A673 (cell line): ENCODE data around the gene FAM168A. TPM values are rescaled to one million over a fixed set of nuclear protein-coding genes. Genes with fewer than 3 reads are reported as not detected.

Experiments
- BruUV-seq: library from RNA; stranded (reverse); fragments of 400-500 nt; replicated peaks from 2 replicates; lab custom pipeline; 2021; lab: Mats Ljungman, UMichigan
- CTCF ChIA-PET: fragments of 300-600 bp; sonication (Branson Sonifier 250); formaldehyde crosslinking; loops from one replicate; lab custom pipeline; 2022; ENCODE audit warnings: antibody characterized with exemption; lab: Charles Lee
- POLR2A ChIA-PET: fragments of 300-600 bp; sonication (Branson Sonifier 250); formaldehyde crosslinking; loops from one replicate; lab custom pipeline; 2022; ENCODE audit warnings: antibody characterized with exemption; ENCODE audit not compliant: low non-redundant PET; lab: Charles Lee
- DNase-seq: peaks from one replicate; pipeline ENCODE4 v3.0.0-alpha.2; 2015; ENCODE audit warnings: low spot score
- H3K27ac ChIP-seq: fragments of 200-600 bp; sonication (generic); 2 replicates; pipeline ENCODE4 v1.5.1; 2016; ENCODE audit warnings: mixed run types, low read depth, mild to moderate bottlenecking, mixed read lengths, antibody characterized with exemption, low read length; ENCODE audit not compliant: poor library complexity, severe bottlenecking
- H3K27me3 ChIP-seq: fragments of 200-600 bp; sonication (generic); replicated peaks from 2 replicates; pipeline ENCODE4 v1.6.1; 2017; ENCODE audit warnings: mixed run types, low read depth, mild to moderate bottlenecking, mixed read lengths, antibody characterized with exemption, low read length; ENCODE audit not compliant: insufficient read depth, poor library complexity
- H3K36me3 ChIP-seq: fragments of 200-600 bp; sonication (generic); 2 replicates; pipeline ENCODE4 v1.6.1; 2016; ENCODE audit warnings: mixed run types, mild to moderate bottlenecking, mixed read lengths, antibody characterized with exemption, low read length; ENCODE audit not compliant: insufficient read depth, poor library complexity, severe bottlenecking
- H3K4me1 ChIP-seq: fragments of 200-600 bp; sonication (generic); 2 replicates; pipeline ENCODE4 v1.6.1; 2017; ENCODE audit warnings: mixed run types, mild to moderate bottlenecking, mixed read lengths, antibody characterized with exemption, low read length; ENCODE audit not compliant: insufficient read depth, poor library complexity, severe bottlenecking
- H3K4me3 ChIP-seq: fragments of 200-600 bp; sonication (generic); 2 replicates; pipeline ENCODE4 v1.5.1; 2016; ENCODE audit warnings: low read depth, mixed run types, mild to moderate bottlenecking, mixed read lengths, low read length; ENCODE audit not compliant: poor library complexity, severe bottlenecking
- H3K9me3 ChIP-seq: fragments of 200-600 bp; sonication (generic); 2 replicates; pipeline ENCODE4 v1.6.1; 2016; ENCODE audit warnings: mixed run types, low read depth, mild to moderate bottlenecking, mixed read lengths, antibody characterized with exemption, low read length; ENCODE audit not compliant: poor library complexity, severe bottlenecking
- EZH2 ChIP-seq: fragments of 200-600 bp; sonication (generic); IDR thresholded peaks from 2 replicates; pipeline ENCODE4 v1.6.1; 2017; ENCODE audit warnings: borderline replicate concordance, low read depth, mild to moderate bottlenecking, mixed read lengths, antibody characterized with exemption, low read length; ENCODE audit not compliant: poor library complexity, severe bottlenecking
- intact Hi-C: fragments of 100-400 bp; cut with micrococcal nuclease; formaldehyde crosslinking; loops from one replicate; pipeline ENCODE4 v1.10.0; 2022; ENCODE audit not compliant: unreplicated experiment
- total RNA-seq: library from RNA; stranded (reverse); gene quantifications from 2 replicates; pipeline ENCODE4 v1.2.3, GENCODE V29; 2021
- TF ChIP-seq, protein P1 (sequence below): fragments of 300-800, 200-600 bp; sonication (generic); conservative IDR thresholded peaks from 2 replicates; pipeline ENCODE4 v1.5.1; 2017; ENCODE audit warnings: low read depth, mild to moderate bottlenecking, antibody characterized with exemption, low read length, moderate library complexity, mixed read lengths

The FAM168A gene
- total RNA-seq, 1 experiment from 2014 or later, result 46.1 TPM

DNA sequence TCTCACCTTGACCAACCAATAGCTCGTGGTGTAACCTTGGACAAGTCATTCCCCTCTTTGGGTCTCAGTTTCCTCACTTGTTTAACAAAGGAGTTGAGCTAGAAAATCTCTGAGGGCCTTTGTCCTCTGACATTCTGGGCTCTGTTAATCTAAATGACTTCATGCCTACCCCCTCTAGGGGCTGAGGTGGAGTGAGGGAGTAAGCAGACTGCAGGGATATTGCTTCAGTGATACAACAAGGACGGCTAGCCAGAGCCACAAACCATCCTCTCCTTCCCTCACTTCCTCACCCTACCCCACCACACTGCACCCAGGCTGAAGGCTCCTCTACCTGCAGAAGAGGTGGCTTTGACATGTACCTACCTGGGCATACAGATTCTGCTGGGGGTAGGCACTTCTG lies 186.9 kb downstream of the FAM168A start:
- BruUV-seq, result no TSS peak
- TF ChIP-seq, protein P1, sequence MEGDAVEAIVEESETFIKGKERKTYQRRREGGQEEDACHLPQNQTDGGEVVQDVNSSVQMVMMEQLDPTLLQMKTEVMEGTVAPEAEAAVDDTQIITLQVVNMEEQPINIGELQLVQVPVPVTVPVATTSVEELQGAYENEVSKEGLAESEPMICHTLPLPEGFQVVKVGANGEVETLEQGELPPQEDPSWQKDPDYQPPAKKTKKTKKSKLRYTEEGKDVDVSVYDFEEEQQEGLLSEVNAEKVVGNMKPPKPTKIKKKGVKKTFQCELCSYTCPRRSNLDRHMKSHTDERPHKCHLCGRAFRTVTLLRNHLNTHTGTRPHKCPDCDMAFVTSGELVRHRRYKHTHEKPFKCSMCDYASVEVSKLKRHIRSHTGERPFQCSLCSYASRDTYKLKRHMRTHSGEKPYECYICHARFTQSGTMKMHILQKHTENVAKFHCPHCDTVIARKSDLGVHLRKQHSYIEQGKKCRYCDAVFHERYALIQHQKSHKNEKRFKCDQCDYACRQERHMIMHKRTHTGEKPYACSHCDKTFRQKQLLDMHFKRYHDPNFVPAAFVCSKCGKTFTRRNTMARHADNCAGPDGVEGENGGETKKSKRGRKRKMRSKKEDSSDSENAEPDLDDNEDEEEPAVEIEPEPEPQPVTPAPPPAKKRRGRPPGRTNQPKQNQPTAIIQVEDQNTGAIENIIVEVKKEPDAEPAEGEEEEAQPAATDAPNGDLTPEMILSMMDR, result no peak
- TF ChIP-seq EZH2, result no peak
- H3K27ac ChIP-seq, result no peak overlapping the region
- DNase-seq, result no peak
- intact Hi-C loops, result no loop called here
- peaks cover 6% of the 10 kb centered on the region for H3K36me3 ChIP-seq
- no peaks in the 10 kb centered on the region for H3K27me3 ChIP-seq
- no peaks in the 10 kb centered on the region for H3K9me3 ChIP-seq
- CTCF ChIA-PET, result interaction anchor here (1.2 kb wide), 1 partner anchor 59 kb away, joined by 3 read pairs; no protein-coding TSS in a partner anchor
- no peak overlapping the region for H3K4me3 ChIP-seq
- POLR2A ChIA-PET, result no interaction called here
- H3K4me1 ChIP-seq, result peaks cover 13% of the 10 kb centered on the region

DNA sequence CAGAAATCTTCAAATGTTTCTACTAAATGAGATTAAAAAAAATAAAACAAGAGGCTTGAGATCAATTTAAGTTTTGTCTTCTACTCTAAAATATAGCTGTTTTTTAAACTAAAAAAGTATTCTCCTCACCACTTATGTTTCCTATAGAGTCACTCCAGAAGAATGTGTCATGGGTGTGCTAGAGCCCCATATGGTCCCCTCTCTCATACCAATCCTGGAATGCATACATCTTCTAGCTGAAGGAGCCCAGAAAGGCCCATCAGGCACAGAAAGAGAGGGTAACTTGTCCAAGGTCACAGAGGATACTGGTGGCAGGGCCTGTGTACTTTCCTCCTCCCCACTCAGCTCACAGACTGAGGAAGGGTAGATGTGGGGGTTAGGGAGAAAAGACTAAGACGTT lies 187.3 kb downstream of the FAM168A start:
- Histone ChIP-seq H3K27me3 (no peaks in the 10 kb centered on the region), H3K9me3 (no peaks in the 10 kb centered on the region), H3K36me3 (peaks cover 6% of the 10 kb centered on the region), H3K27ac (no peak overlapping the region), H3K4me3 (no peak overlapping the region), H3K4me1 (peaks cover 10% of the 10 kb centered on the region)
- POLR2A ChIA-PET, result no interaction called here
- no TSS peak for BruUV-seq
- no peak for TF ChIP-seq EZH2
- TF ChIP-seq, protein P1, result no peak
- intact Hi-C loops, result no loop called here
- no peak for DNase-seq
- CTCF ChIA-PET, result interaction anchor here (1.2 kb wide), 1 partner anchor 59 kb away, joined by 3 read pairs; no protein-coding TSS in a partner anchor

DNA sequence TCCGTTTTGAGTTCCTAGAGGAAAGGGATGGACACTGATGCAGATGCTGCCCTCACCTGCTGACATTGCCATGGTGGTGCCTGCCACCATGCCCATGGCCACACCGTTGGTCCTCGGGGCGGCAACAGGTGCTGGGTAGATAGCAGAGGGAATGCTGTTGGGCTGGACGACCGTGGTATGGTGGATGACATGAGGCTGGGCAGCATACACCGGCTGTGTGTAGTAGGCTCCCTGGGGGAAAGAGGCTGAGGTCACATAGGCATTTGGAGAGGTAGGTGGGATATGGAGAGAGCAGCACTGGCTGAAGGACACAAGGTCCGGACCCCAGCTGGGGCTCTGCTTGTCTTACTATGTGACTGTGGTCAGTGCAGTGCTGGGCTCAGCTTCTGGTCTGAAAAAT lies 188.5 kb downstream of the FAM168A start:
- Histone ChIP-seq H3K27me3 (no peaks in the 10 kb centered on the region), H3K4me1 (peaks cover 10% of the 10 kb centered on the region), H3K27ac (no peak overlapping the region), H3K9me3 (no peaks in the 10 kb centered on the region), H3K36me3 (peaks cover 6% of the 10 kb centered on the region), H3K4me3 (no peak overlapping the region)
- TF ChIP-seq, protein P1, result no peak
- TF ChIP-seq EZH2, result no peak
- BruUV-seq, result no TSS peak
- ChIA-PET POLR2A (no interaction called here), CTCF (no interaction called here)
- no peak for DNase-seq
- intact Hi-C loops, result no loop called here
